ENCODE data around the gene IPO9. TPM values are rescaled to one million over a fixed set of nuclear protein-coding genes. Genes with fewer than 3 reads are reported as not detected.

Gene IPO9
- total and polyA plus RNA-seq, 10 of the 15 experiments (the other 5 are each of a cell fraction or from before 2014, with no cell fraction given): 19.1 to 77.3 (median 34.1) TPM

DNA sequence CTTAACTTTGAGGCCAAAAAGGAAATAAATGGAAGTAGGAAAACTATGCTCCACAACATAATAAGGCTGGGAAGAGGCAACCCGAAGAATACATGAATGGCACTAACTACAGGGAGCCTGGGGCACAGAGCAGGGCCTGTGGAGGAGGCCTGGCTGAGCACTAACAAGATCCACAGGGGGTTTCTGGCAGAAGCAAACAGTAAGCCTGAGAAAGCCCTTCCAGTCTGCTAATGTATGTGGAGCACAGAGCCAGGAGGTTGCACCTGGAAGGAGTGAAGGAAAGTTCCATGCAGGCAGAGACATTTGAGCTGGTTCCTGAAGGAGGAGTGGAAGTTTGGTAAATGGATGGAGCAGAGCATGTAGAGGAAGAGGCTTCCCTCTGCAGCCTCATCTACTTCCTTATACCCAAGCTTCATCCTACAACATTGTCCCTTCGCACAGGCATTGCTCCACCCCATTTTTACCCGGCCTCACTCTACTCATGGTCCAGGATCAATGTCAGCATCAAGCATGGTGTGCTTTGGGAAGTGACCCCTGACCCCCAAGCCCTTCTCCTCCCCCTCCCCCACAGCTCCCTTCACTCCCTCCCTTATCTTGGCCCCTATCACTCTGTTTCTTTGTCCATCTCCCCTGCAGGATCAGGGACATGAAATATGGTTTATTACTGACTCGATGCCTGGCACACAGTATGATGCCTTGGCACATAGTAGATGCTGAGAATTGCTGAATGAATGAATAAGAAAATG lies 83.0 kb downstream of the IPO9 start (continued):
- TF ChIP-seq, protein P1, sequence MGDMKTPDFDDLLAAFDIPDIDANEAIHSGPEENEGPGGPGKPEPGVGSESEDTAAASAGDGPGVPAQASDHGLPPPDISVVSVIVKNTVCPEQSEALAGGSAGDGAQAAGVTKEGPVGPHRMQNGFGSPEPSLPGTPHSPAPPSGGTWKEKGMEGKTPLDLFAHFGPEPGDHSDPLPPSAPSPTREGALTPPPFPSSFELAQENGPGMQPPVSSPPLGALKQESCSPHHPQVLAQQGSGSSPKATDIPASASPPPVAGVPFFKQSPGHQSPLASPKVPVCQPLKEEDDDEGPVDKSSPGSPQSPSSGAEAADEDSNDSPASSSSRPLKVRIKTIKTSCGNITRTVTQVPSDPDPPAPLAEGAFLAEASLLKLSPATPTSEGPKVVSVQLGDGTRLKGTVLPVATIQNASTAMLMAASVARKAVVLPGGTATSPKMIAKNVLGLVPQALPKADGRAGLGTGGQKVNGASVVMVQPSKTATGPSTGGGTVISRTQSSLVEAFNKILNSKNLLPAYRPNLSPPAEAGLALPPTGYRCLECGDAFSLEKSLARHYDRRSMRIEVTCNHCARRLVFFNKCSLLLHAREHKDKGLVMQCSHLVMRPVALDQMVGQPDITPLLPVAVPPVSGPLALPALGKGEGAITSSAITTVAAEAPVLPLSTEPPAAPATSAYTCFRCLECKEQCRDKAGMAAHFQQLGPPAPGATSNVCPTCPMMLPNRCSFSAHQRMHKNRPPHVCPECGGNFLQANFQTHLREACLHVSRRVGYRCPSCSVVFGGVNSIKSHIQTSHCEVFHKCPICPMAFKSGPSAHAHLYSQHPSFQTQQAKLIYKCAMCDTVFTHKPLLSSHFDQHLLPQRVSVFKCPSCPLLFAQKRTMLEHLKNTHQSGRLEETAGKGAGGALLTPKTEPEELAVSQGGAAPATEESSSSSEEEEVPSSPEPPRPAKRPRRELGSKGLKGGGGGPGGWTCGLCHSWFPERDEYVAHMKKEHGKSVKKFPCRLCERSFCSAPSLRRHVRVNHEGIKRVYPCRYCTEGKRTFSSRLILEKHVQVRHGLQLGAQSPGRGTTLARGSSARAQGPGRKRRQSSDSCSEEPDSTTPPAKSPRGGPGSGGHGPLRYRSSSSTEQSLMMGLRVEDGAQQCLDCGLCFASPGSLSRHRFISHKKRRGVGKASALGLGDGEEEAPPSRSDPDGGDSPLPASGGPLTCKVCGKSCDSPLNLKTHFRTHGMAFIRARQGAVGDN (IDR thresholded peaks at IDR 0.05): no peak
- TF ChIP-seq SMAD5 (IDR thresholded peaks at IDR 0.05; ENCODE audit: low read depth) (no peak), ZNF622 (IDR thresholded peaks at IDR 0.05) (no peak), EED (IDR thresholded peaks at IDR 0.05; ENCODE audit: low read depth) (no peak), STAT3 (IDR thresholded peaks at IDR 0.05; ENCODE audit: low read depth, low read length) (no peak), ASH2L (IDR thresholded peaks at IDR 0.05; ENCODE audit: borderline replicate concordance, low read depth) (no peak)

DNA sequence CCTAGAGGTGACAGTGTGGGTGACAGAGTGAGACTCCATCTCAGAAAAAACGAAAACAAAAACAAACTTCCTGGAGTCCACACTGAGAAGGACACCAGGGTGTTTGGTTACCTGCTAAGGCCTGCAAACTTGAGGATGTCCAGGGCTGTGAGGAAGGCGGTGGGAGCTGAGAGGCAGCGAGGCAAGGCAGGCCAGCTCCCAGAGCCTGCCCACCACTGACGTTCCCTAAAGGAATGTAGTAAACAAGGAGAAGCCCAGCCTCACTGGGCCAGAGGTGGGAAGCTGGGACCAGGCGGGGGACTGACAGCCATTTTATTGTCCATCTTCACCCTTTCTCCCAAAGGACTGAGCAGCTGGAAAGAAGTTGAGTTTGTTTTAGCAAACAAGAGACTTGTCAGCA lies 83.9 kb downstream of the IPO9 start:
- no peak overlapping the region for H2AFZ ChIP-seq (ENCODE audit: control insufficient read depth, low read depth, low read length)
- H3K9me3 ChIP-seq (replicated peaks; ENCODE audit: control insufficient read depth, insufficient read depth, low read length): no peaks in the 10 kb centered on the region
- in situ Hi-C loops (cut with MboI): no loop called here
- ChIA-PET RAD21 (ENCODE audit: unreplicated experiment) (no interaction called here), CTCF (interaction anchor here (2.1 kb wide), 1 partner anchor 17 kb away, joined by 11 read pairs; no protein-coding TSS in a partner anchor), POLR2A (no interaction called here), SMC1A (ENCODE audit: uncharacterized antibody, unreplicated experiment) (no interaction called here)
- no TSS peak for BruUV-seq (replicated peaks)
- no peaks in the 10 kb centered on the region for H4K20me1 ChIP-seq (ENCODE audit: control insufficient read depth, insufficient read depth)
- H3K79me2 ChIP-seq (ENCODE audit: control insufficient read depth, insufficient read depth, low read length): no peaks in the 10 kb centered on the region
- TF ChIP-seq MEF2A (IDR thresholded peaks at IDR 0.05; ENCODE audit: insufficient read depth, low read depth, low read length): no peak
- no peak for TF ChIP-seq RCOR1 (conservative IDR thresholded peaks at IDR 0.05; ENCODE audit: low read depth, low read length)
- TF ChIP-seq NFYA (IDR thresholded peaks at IDR 0.05; ENCODE audit: borderline replicate concordance, low read depth, low read length): no peak
- no peak for TF ChIP-seq TCF12 (IDR thresholded peaks at IDR 0.05; ENCODE audit: low read depth, low read length)
- TF ChIP-seq ATF7 (IDR thresholded peaks at IDR 0.05; ENCODE audit: low read depth): no peak
- no peak for TF ChIP-seq SPI1 (IDR thresholded peaks at IDR 0.05; ENCODE audit: borderline replicate concordance, insufficient read depth, low read depth, low read length)
- no peak for TF ChIP-seq BMI1 (IDR thresholded peaks at IDR 0.05; ENCODE audit: borderline replicate concordance)
- TF ChIP-seq, protein P2, sequence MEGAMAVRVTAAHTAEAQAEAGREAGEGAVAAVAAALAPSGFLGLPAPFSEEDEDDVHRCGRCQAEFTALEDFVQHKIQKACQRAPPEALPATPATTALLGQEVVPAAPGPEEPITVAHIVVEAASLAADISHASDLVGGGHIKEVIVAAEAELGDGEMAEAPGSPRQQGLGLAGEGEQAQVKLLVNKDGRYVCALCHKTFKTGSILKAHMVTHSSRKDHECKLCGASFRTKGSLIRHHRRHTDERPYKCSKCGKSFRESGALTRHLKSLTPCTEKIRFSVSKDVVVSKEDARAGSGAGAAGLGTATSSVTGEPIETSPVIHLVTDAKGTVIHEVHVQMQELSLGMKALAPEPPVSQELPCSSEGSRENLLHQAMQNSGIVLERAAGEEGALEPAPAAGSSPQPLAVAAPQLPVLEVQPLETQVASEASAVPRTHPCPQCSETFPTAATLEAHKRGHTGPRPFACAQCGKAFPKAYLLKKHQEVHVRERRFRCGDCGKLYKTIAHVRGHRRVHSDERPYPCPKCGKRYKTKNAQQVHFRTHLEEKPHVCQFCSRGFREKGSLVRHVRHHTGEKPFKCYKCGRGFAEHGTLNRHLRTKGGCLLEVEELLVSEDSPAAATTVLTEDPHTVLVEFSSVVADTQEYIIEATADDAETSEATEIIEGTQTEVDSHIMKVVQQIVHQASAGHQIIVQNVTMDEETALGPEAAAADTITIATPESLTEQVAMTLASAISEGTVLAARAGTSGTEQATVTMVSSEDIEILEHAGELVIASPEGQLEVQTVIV (IDR thresholded peaks at IDR 0.05; ENCODE audit: borderline replicate concordance, partially characterized antibody): no peak
- TF ChIP-seq, protein P3, sequence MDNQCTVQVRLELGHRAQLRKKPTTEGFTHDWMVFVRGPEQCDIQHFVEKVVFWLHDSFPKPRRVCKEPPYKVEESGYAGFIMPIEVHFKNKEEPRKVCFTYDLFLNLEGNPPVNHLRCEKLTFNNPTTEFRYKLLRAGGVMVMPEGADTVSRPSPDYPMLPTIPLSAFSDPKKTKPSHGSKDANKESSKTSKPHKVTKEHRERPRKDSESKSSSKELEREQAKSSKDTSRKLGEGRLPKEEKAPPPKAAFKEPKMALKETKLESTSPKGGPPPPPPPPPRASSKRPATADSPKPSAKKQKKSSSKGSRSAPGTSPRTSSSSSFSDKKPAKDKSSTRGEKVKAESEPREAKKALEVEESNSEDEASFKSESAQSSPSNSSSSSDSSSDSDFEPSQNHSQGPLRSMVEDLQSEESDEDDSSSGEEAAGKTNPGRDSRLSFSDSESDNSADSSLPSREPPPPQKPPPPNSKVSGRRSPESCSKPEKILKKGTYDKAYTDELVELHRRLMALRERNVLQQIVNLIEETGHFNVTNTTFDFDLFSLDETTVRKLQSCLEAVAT (IDR thresholded peaks at IDR 0.05): no peak
- no peaks in the 10 kb centered on the region; a peak in 2 of 4 replicates for H3K27me3 ChIP-seq (replicated peaks in 1 of 2; ENCODE audit: control insufficient read depth in 2 of 2, insufficient read depth in 2 of 2, low read length in 1 of 2)
- no peaks in the 10 kb centered on the region for H3K36me3 ChIP-seq (ENCODE audit: control insufficient read depth in 2 of 2, insufficient read depth in 2 of 2, low read length in 1 of 2)
- no peak overlapping the region for H3K4me2 ChIP-seq (ENCODE audit: control insufficient read depth, insufficient read depth)
- FAIRE-seq (no peak), ATAC-seq (no peak), DNase-seq (ENCODE audit: low read depth, low spot score) (no peak)
- H3K4me3 ChIP-seq: no peak overlapping the region
- peaks cover 4% of the 10 kb centered on the region; the same call in 1 of the 2 replicates for H3K4me1 ChIP-seq (ENCODE audit: control insufficient read depth, insufficient read depth, low read length)
- no peak overlapping the region for H3K27ac ChIP-seq (ENCODE audit: control insufficient read depth, insufficient read depth)
- intact Hi-C loops (cut with micrococcal nuclease; ENCODE audit: unreplicated experiment): no loop called here
- no peak overlapping the region for H3K9ac ChIP-seq (ENCODE audit: control insufficient read depth, insufficient read depth, low read length)
- 52% methylated on average over 5 of the region's 5 CpGs for WGBS (ENCODE audit: insufficient coverage, insufficient replicate concordance, low lambda C conversion rate, missing lambda C conversion rate)

Measured in GM12878 (cell line).